Mesenchymal stem cell (in vitro differentiated cells and primary cell): ENCODE measurements around the gene PLCB2.
A peak's percentile ranks its signal among the peaks of the same experiment; 100 is the strongest.

Source experiments
- DNase-seq: peaks from one replicate; pipeline ENCODE4 v3.0.0-alpha.2; 2013
- H2AFZ ChIP-seq: one replicate; pipeline ENCODE4 v1.6.1; 2013; ENCODE audit warnings: low read depth, mild to moderate bottlenecking, control low read depth, inconsistent platforms, low read length, moderate library complexity
- H2AK5ac ChIP-seq: 2 replicates; pipeline ENCODE4 v1.6.1; 2013; ENCODE audit warnings: low read length, moderate library complexity, mild to moderate bottlenecking, inconsistent platforms; ENCODE audit not compliant: severe bottlenecking
- H2BK120ac ChIP-seq: one replicate; pipeline ENCODE4 v1.6.1; 2013; ENCODE audit warnings: low read depth, mild to moderate bottlenecking, inconsistent platforms, low read length, moderate library complexity
- H2BK12ac ChIP-seq, 2 experiments: one replicate each; pipeline ENCODE4 v1.6.1; 2013; ENCODE audit warnings: inconsistent platforms in 2 of 2, low read length in 2 of 2, mild to moderate bottlenecking in 2 of 2, moderate library complexity in 2 of 2, control low read depth in 1 of 2
- H2BK15ac ChIP-seq: one replicate; pipeline ENCODE4 v1.6.1; 2013; ENCODE audit warnings: mild to moderate bottlenecking, low read depth, inconsistent platforms; ENCODE audit not compliant: poor library complexity, severe bottlenecking
- H2BK5ac ChIP-seq: 2 replicates; pipeline ENCODE4 v1.6.1; 2013; ENCODE audit warnings: low read depth, mild to moderate bottlenecking, low read length, control low read depth, inconsistent platforms; ENCODE audit not compliant: poor library complexity, severe bottlenecking
- H3K14ac ChIP-seq, 2 experiments: one replicate each; pipeline ENCODE4 v1.6.1; 2013; ENCODE audit warnings: inconsistent platforms in 2 of 2, low read length in 2 of 2, control low read depth in 1 of 2, mild to moderate bottlenecking in 1 of 2, moderate library complexity in 1 of 2
- H3K18ac ChIP-seq, 2 experiments: one replicate each; pipeline ENCODE4 v1.6.1; 2013; ENCODE audit warnings: inconsistent platforms in 2 of 2, low read length in 2 of 2, control low read depth in 1 of 2, low read depth in 1 of 2, mild to moderate bottlenecking in 1 of 2
- H3K23ac ChIP-seq, 2 experiments: one replicate each; pipeline ENCODE4 v1.6.1; 2013; ENCODE audit warnings: inconsistent platforms in 2 of 2, low read length in 2 of 2, mild to moderate bottlenecking in 2 of 2, moderate library complexity in 2 of 2, control low read depth in 1 of 2
- H3K27ac ChIP-seq: 2 replicates; pipeline ENCODE4 v1.5.1; 2013; ENCODE audit warnings: mild to moderate bottlenecking, moderate library complexity, low read length, control low read depth, inconsistent platforms; ENCODE audit not compliant: poor library complexity, severe bottlenecking
- H3K27me3 ChIP-seq, 2 experiments: 2 replicates each; pipeline versions ENCODE4 v1.6.1 to v1.7.0; 2013; ENCODE audit warnings: low read length in 2 of 2, mild to moderate bottlenecking in 2 of 2, moderate library complexity in 2 of 2, control low read depth in 1 of 2, inconsistent platforms in 1 of 2; ENCODE audit not compliant: control insufficient read depth in 1 of 2, insufficient read depth in 1 of 2
- H3K36me3 ChIP-seq, 2 experiments: 2 replicates each; pipeline versions ENCODE4 v1.6.1 to v1.7.0; 2013; ENCODE audit warnings: low read length in 2 of 2, control low read depth in 1 of 2, inconsistent platforms in 1 of 2, low read depth in 1 of 2, mild to moderate bottlenecking in 1 of 2; ENCODE audit not compliant: insufficient read depth in 2 of 2, control insufficient read depth in 1 of 2
- H3K4ac ChIP-seq, 2 experiments: one replicate each; pipeline ENCODE4 v1.6.1; 2013; ENCODE audit warnings: inconsistent platforms in 2 of 2, low read length in 2 of 2, mild to moderate bottlenecking in 2 of 2, moderate library complexity in 2 of 2, control low read depth in 1 of 2, low read depth in 1 of 2
- H3K4me1 ChIP-seq: 2 replicates; pipeline ENCODE4 v1.6.1; 2013; ENCODE audit warnings: low read depth, low read length, control low read depth; ENCODE audit not compliant: control insufficient read depth, insufficient read depth
- H3K4me2 ChIP-seq: 2 replicates; pipeline ENCODE4 v1.6.1; 2013; ENCODE audit warnings: low read length, mild to moderate bottlenecking, inconsistent platforms; ENCODE audit not compliant: poor library complexity, severe bottlenecking
- H3K4me3 ChIP-seq, 2 experiments: 2 replicates each; pipeline versions ENCODE4 v1.5.1 to v1.7.0; 2013; ENCODE audit warnings: low read length in 2 of 2, mild to moderate bottlenecking in 2 of 2, control low read depth in 1 of 2, low read depth in 1 of 2; ENCODE audit not compliant: insufficient read depth in 1 of 2
- H3K79me1 ChIP-seq: replicated peaks from 2 replicates; pipeline ENCODE4 v1.6.1; 2013; ENCODE audit warnings: mild to moderate bottlenecking, control low read depth, low read length, inconsistent platforms; ENCODE audit not compliant: poor library complexity, severe bottlenecking
- H3K9ac ChIP-seq: 2 replicates; pipeline ENCODE4 v1.7.0; 2013; ENCODE audit warnings: mild to moderate bottlenecking, low read length, moderate library complexity
- H3K9me3 ChIP-seq: 2 replicates; pipeline ENCODE4 v1.7.0; 2013; ENCODE audit warnings: mild to moderate bottlenecking, low read length; ENCODE audit not compliant: control insufficient read depth
- H4K8ac ChIP-seq: one replicate; pipeline ENCODE4 v1.6.1; 2013; ENCODE audit warnings: inconsistent platforms, mild to moderate bottlenecking, low read length, moderate library complexity
- H4K91ac ChIP-seq: one replicate; pipeline ENCODE4 v1.6.1; 2013; ENCODE audit warnings: mild to moderate bottlenecking, low read length, inconsistent platforms
- WGBS: methylation state at CpG from one replicate; pipeline ENCODE4 v1.1.7; 2013; ENCODE audit warnings: mixed read lengths; 5-methylcytosine and 5-hydroxymethylcytosine counted together

PLCB2 gene

DNA sequence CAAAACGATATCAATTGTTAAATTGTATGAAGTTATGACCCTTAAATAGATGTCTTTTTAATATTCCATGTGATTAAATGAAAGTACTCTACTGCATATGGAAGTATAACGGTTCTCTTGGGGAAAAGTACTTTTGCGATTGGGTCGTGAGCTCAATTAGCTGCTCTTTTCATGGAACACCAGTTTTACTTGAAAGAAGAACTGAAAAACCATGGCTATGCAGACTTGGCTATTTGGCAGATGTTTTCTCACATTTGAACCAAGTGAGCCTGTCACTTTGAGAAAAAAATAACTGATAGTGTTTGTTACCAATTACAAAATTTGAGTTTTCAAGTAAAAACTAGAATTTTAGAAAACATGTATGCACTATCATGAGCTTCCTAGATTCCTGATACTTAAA is 9.8 kb upstream of the PLCB2 start:
- Histone ChIP-seq H3K27me3 (peaks cover 7 to 33% of the 10 kb centered on the region in 2 experiments), H4K8ac (no peak overlapping the region), H2BK12ac (no peak overlapping the region), H2AFZ (no peak overlapping the region), H3K9me3 (no peaks in the 10 kb centered on the region), H4K91ac (no peak overlapping the region), H3K9ac (no peak overlapping the region), H3K4ac (no peak overlapping the region), H3K18ac (no peak overlapping the region), H3K79me1 (no peaks in the 10 kb centered on the region), H3K27ac (no peak overlapping the region), H3K23ac (no peak overlapping the region), H3K4me1 (peaks cover 10% of the 10 kb centered on the region), H3K14ac (no peak overlapping the region), H2AK5ac (no peak overlapping the region), H3K4me3 (no peak overlapping the region), H3K36me3 (no peaks in the 10 kb centered on the region), H2BK15ac (no peak overlapping the region), H2BK5ac (no peak overlapping the region), H3K4me2 (no peak overlapping the region), H2BK120ac (no peak overlapping the region)
- 68% methylated on average over 3 of the region's 4 CpGs for WGBS
- DNase-seq, result no peak

DNA sequence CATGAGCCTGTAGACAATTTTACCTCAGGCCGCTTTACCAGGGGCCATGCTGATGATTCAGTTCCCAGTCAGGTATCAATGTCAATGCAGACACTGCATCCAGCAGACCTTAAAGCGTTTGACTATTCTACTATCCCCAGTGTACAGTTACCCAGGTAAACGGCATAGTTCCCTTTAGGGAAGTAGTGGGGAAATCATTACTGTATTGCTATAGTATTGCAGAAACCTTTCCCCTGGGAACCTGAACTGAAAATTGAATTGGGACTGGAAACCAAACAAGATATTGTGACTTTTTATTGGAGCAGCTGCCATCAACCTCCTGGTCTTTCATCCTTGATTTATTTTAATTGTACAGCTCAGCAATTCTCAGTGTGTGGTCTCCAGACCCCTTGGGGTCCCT is 9.2 kb upstream of the PLCB2 start:
- H2BK15ac ChIP-seq, result no peak overlapping the region
- no peak for DNase-seq
- WGBS, result 90% methylated on average over 1 of the region's 3 CpGs

DNA sequence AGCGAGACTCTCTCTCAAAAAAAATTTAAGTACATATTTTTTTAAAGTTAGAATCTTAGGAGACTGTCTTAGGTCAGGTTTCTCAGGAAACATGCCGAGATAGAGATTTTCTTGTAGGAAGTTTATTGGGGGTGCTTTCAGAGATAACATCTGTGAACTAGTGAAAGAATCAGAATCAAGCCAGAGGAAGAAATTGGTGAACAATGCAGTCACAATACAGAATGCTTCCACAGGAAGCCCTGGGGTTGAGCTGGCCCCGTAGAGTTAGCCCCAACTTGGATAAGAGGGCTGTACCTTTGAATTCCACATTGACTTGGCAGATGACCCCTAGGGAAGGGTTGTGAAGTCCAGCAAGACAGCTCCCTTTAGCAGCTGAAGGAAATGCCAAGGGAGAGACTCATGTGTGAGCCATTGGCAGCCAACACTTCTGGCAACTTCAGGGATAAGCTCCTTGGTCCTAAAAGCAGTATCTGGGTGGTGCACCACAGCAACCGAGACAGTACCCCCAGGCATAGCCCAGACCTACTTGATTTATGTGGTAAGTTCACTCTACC is 7.1 kb upstream of the PLCB2 start:
- H3K23ac ChIP-seq, result no peak overlapping the region
- no peak overlapping the region for H2AFZ ChIP-seq
- H2BK12ac ChIP-seq, result no peak overlapping the region
- H2BK5ac ChIP-seq, result no peak overlapping the region
- DNase-seq, result no peak
- H3K14ac ChIP-seq, result no peak overlapping the region
- no peak overlapping the region for H2BK120ac ChIP-seq
- no peak overlapping the region for H3K18ac ChIP-seq
- no peaks in the 10 kb centered on the region for H3K9me3 ChIP-seq
- no peak overlapping the region for H2AK5ac ChIP-seq
- H2BK15ac ChIP-seq, result no peak overlapping the region
- H3K79me1 ChIP-seq, result no peaks in the 10 kb centered on the region
- H3K4me3 ChIP-seq, result no peak overlapping the region
- no peak overlapping the region for H3K9ac ChIP-seq
- no peak overlapping the region for H3K4ac ChIP-seq
- no peak overlapping the region for H4K91ac ChIP-seq
- no peaks in the 10 kb centered on the region for H3K36me3 ChIP-seq
- WGBS, result 67% methylated on average over 3 of the region's 4 CpGs
- no peak overlapping the region for H3K27ac ChIP-seq
- H3K4me2 ChIP-seq, result no peak overlapping the region
- H3K27me3 ChIP-seq, result peaks cover 32 to 57% of the 10 kb centered on the region in 2 experiments
- peaks cover 6% of the 10 kb centered on the region for H3K4me1 ChIP-seq
- H4K8ac ChIP-seq, result no peak overlapping the region

More for the DNA sequence above, 9.2 kb upstream of the PLCB2 start:
- Histone ChIP-seq H3K23ac (no peak overlapping the region), H3K27ac (no peak overlapping the region), H2BK12ac (no peak overlapping the region), H2AFZ (no peak overlapping the region), H2BK5ac (no peak overlapping the region), H3K79me1 (no peaks in the 10 kb centered on the region), H3K9me3 (no peaks in the 10 kb centered on the region), H3K4me2 (no peak overlapping the region), H3K27me3 (peaks cover 14 to 39% of the 10 kb centered on the region in 2 experiments), H2AK5ac (no peak overlapping the region), H3K36me3 (no peaks in the 10 kb centered on the region), H3K4me1 (peaks cover 3% of the 10 kb centered on the region), H3K18ac (no peak overlapping the region), H2BK120ac (no peak overlapping the region), H3K9ac (no peak overlapping the region), H4K8ac (no peak overlapping the region), H3K14ac (no peak overlapping the region), H3K4me3 (no peak overlapping the region), H3K4ac (no peak overlapping the region), H4K91ac (no peak overlapping the region)

DNA sequence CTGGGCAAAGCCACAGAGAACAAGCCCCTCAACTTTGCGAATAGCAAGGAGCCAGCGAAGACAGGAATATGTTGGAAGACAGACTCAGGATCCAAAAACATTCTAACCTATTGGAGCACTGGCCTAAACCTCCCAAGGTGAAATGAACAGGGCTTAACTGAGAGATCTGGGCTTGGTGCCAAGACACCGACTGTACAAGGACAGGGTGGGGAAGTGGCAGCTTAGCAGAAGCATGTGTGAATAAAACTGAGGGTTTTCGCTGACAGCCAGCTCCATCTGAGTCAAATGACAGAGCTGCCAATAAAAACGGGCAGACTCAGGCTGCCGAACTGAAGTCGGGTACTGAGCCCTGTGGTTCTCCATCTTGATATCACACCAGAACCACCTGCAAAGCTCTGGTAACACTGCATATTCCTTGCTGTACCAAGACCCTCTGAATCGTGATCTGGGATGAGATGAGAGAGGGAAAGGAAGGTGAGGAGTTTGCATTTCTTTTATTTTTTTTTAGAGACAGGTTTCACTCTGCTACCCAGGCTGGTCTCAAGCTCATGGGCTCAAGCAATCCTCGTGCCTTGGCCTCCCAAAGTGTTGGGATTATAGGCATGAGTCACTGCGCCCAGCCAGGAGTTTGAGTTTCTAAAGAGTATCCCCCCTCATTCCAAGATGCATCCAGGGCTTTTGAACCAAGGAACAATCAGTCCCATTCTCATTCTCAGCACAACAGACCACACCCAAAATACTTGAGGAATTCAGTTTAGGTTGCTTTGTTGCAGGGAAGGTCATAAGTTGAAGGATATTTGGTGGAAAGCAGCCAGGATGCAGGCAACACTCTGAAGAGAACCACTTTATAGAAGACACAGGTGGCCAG is 6.0 kb upstream of the PLCB2 start:
- H3K9ac ChIP-seq, result no peak overlapping the region
- H2BK5ac ChIP-seq, result no peak overlapping the region
- peaks cover 42 to 57% of the 10 kb centered on the region in 2 experiments for H3K27me3 ChIP-seq
- no peak overlapping the region for H3K27ac ChIP-seq
- no peak overlapping the region for H2AK5ac ChIP-seq
- H2AFZ ChIP-seq, result no peak overlapping the region
- H3K4me3 ChIP-seq, result no peak overlapping the region
- H4K8ac ChIP-seq, result no peak overlapping the region
- H3K23ac ChIP-seq, result no peak overlapping the region
- H3K4ac ChIP-seq, result no peak overlapping the region
- no peak overlapping the region for H3K14ac ChIP-seq
- H3K18ac ChIP-seq, result no peak overlapping the region
- DNase-seq, result no peak
- WGBS, result 70% methylated on average over 10 of the region's 10 CpGs
- H2BK15ac ChIP-seq, result no peak overlapping the region
- no peak overlapping the region for H2BK120ac ChIP-seq
- no peaks in the 10 kb centered on the region for H3K9me3 ChIP-seq
- no peak overlapping the region for H3K4me2 ChIP-seq
- no peak overlapping the region for H4K91ac ChIP-seq
- H3K36me3 ChIP-seq, result no peaks in the 10 kb centered on the region
- peak overlapping the region in 1 of 2 experiments; percentile 11 for H2BK12ac ChIP-seq
- peaks cover 9% of the 10 kb centered on the region for H3K4me1 ChIP-seq
- no peaks in the 10 kb centered on the region for H3K79me1 ChIP-seq
